Measurements from ENCODE around the gene CTDP1.

GRCh38 chr18:79724299-79725080 lies 44.9 kb downstream of the CTDP1 start:
- TF ChIP-seq CTCF (conservative IDR thresholded peaks at IDR 0.05; ENCODE audit: low read length) (no peak), EZH2phosphoT487 (IDR thresholded peaks at IDR 0.05; ENCODE audit: borderline replicate concordance, low read depth, low read length) (no peak)
